HCT116 (cell line): ENCODE data around the gene ACSS1. TPM values are rescaled to one million over a fixed set of nuclear protein-coding genes. Genes with fewer than 3 reads are reported as not detected.

Source experiments
- ATAC-seq: fragments of 200-7000 bp; cut with Tn5 transposase; 2 replicates; pipeline ENCODE4 v1.9.1; 2020; ENCODE audit warnings: mild to moderate bottlenecking, moderate library complexity
- BruUV-seq: library from RNA; stranded (reverse); fragments of 400-500 nt; replicated peaks from 2 replicates; lab custom pipeline; 2021; lab: Mats Ljungman, UMichigan
- CTCF ChIA-PET: fragments of 300-600 bp; sonication (Branson Sonifier 250); formaldehyde crosslinking; loops from one replicate; lab custom pipeline; 2021; ENCODE audit warnings: antibody characterized with exemption; lab: Charles Lee
- POLR2A ChIA-PET: fragments of 300-600, 350-600 bp; sonication (Branson Sonifier 250); formaldehyde crosslinking; loops from one replicate; lab custom pipeline; 2021; ENCODE audit warnings: antibody characterized with exemption; lab: Charles Lee
- RAD21 ChIA-PET, 2 experiments: fragments of 300-600 bp; sonication (Branson Sonifier 250); formaldehyde crosslinking; loops; one replicate each; lab custom pipeline; 2023; ENCODE audit warnings: low total read pairs in 2 of 2; ENCODE audit not compliant: uncharacterized antibody in 2 of 2, unreplicated experiment in 2 of 2, low non-redundant PET in 1 of 2; lab: Charles Lee
- DNase-seq: peaks from one replicate; pipeline ENCODE4 v3.0.0-alpha.2; 2010; ENCODE audit warnings: low read depth, low spot score
- H2AFZ ChIP-seq: fragments of 200-600 bp; shearing (Covaris generic), sonication (generic); 2 replicates; pipeline ENCODE4 v1.6.1; 2017; ENCODE audit warnings: low read depth, mixed run types, mixed read lengths, antibody characterized with exemption, low read length; ENCODE audit not compliant: poor library complexity, severe bottlenecking
- H3K27ac ChIP-seq: 2 replicates; pipeline ENCODE4 v1.5.1; 2012; ENCODE audit warnings: low read depth, low read length
- H3K27me3 ChIP-seq: fragments of 200-600 bp; sonication (generic); 2 replicates; pipeline ENCODE4 v1.6.1; 2016; ENCODE audit warnings: mixed run types, low read length, mixed read lengths; ENCODE audit not compliant: insufficient read depth
- H3K36me3 ChIP-seq, 2 experiments: fragments of 200-500 bp in 1 of 2; fragments of 200-600 bp in 1 of 2; sonication (Bioruptor generic) in 1 of 2; sonication (generic) in 1 of 2; 2 replicates each; pipeline versions ENCODE4 v1.5.1 to v1.6.1; 2014 to 2016; ENCODE audit warnings: low read length in 2 of 2, inconsistent platforms in 1 of 2, mixed read lengths in 1 of 2, mixed run types in 1 of 2; ENCODE audit not compliant: insufficient read depth in 2 of 2, control insufficient read depth in 1 of 2
- H3K4me1 ChIP-seq, 2 experiments: fragments of 200-600 bp in 1 of 2; sonication (generic) in 1 of 2; 2 replicates each; pipeline versions ENCODE4 v1.5.1 to v1.6.1; 2012 to 2017; ENCODE audit warnings: low read length in 2 of 2, inconsistent platforms in 1 of 2, mild to moderate bottlenecking in 1 of 2, mixed read lengths in 1 of 2, mixed run types in 1 of 2, moderate library complexity in 1 of 2; ENCODE audit not compliant: insufficient read depth in 2 of 2, control insufficient read depth in 1 of 2
- H3K4me2 ChIP-seq: fragments of 200-600 bp; sonication (generic); 2 replicates; pipeline ENCODE4 v1.6.1; 2017; ENCODE audit warnings: mixed run types, low read length, mixed read lengths
- H3K4me3 ChIP-seq, 2 experiments: fragments of 200-600 bp in 1 of 2; sonication (generic) in 1 of 2; replicated peaks in 1 of 2; 2 replicates each; pipeline ENCODE4 v1.5.1; 2011 to 2016; ENCODE audit warnings: low read length in 2 of 2, control low read depth in 1 of 2, low read depth in 1 of 2, mild to moderate bottlenecking in 1 of 2, mixed read lengths in 1 of 2, mixed run types in 1 of 2
- H3K79me2 ChIP-seq: fragments of 200-600 bp; sonication (generic); 2 replicates; pipeline ENCODE4 v1.6.1; 2017; ENCODE audit warnings: mild to moderate bottlenecking, mixed run types, low read length, moderate library complexity, mixed read lengths; ENCODE audit not compliant: insufficient read depth
- H3K9ac ChIP-seq: fragments of 200-600 bp; sonication (generic); 2 replicates; pipeline ENCODE4 v1.6.1; 2016; ENCODE audit warnings: low read length, mixed read lengths
- H3K9me2 ChIP-seq: fragments of 200-600 bp; sonication (generic), shearing (Covaris generic); 2 replicates; pipeline ENCODE4 v1.6.1; 2017; ENCODE audit warnings: mixed run types, mild to moderate bottlenecking, moderate library complexity; ENCODE audit not compliant: insufficient read depth
- H3K9me3 ChIP-seq, 2 experiments: fragments of 200-500 bp in 1 of 2; fragments of 200-600 bp in 1 of 2; sonication (Bioruptor generic) in 1 of 2; sonication (generic) in 1 of 2; 2 replicates each; pipeline ENCODE4 v1.6.1; 2014 to 2017; ENCODE audit warnings: low read length in 2 of 2, mixed read lengths in 2 of 2, inconsistent platforms in 1 of 2, low read depth in 1 of 2, mild to moderate bottlenecking in 1 of 2, mixed run types in 1 of 2, moderate library complexity in 1 of 2; ENCODE audit not compliant: control insufficient read depth in 1 of 2, insufficient read depth in 1 of 2
- H4K20me1 ChIP-seq: fragments of 200-600 bp; sonication (generic), shearing (Covaris generic); 2 replicates; pipeline ENCODE4 v1.6.1; 2017; ENCODE audit warnings: mixed run types, mild to moderate bottlenecking, moderate library complexity; ENCODE audit not compliant: insufficient read depth
- CBX3 ChIP-seq: IDR thresholded peaks from 2 replicates; pipeline ENCODE4 v1.6.1; 2012; ENCODE audit warnings: low read depth
- ELF1 ChIP-seq: IDR thresholded peaks from 2 replicates; pipeline ENCODE4 v1.6.1; 2012; ENCODE audit warnings: low read depth, borderline replicate concordance
- EZH2phosphoT487 ChIP-seq: fragments of 200-600 bp; IDR thresholded peaks from 2 replicates; pipeline ENCODE4 v1.6.1; 2018; ENCODE audit warnings: antibody characterized with exemption, borderline replicate concordance
- JUND ChIP-seq: IDR thresholded peaks from 2 replicates; pipeline ENCODE4 v1.6.1; 2012
- POLR2A ChIP-seq: IDR thresholded peaks from 2 replicates; pipeline ENCODE4 v1.7.0; 2011; ENCODE audit warnings: borderline replicate concordance; ENCODE audit not compliant: insufficient read depth, insufficient read length; ENCODE audit errors: extremely low read depth
- POLR2AphosphoS5 ChIP-seq: IDR thresholded peaks from 2 replicates; pipeline ENCODE4 v1.6.1; 2011; ENCODE audit warnings: mild to moderate bottlenecking, low read depth, low read length, moderate library complexity
- RAD21 ChIP-seq: IDR thresholded peaks from 2 replicates; pipeline ENCODE4 v1.6.1; 2012; ENCODE audit warnings: low read depth, mild to moderate bottlenecking
- SIN3A ChIP-seq: IDR thresholded peaks from 2 replicates; pipeline ENCODE4 v1.6.1; 2012; ENCODE audit warnings: low read depth
- SRF ChIP-seq: IDR thresholded peaks from 2 replicates; pipeline ENCODE4 v1.6.1; 2012; ENCODE audit warnings: low read depth
- TCF7L2 ChIP-seq: IDR thresholded peaks from 2 replicates; pipeline ENCODE4 v1.7.0; 2011; ENCODE audit warnings: borderline replicate concordance, inconsistent platforms; ENCODE audit not compliant: insufficient read depth, insufficient read length; ENCODE audit errors: extremely low read depth
- ZFX ChIP-seq: fragments of 450-650 bp; IDR thresholded peaks from 2 replicates; pipeline ENCODE4 v1.6.1; 2017
- ZNF274 ChIP-seq: fragments of 200-500 bp; sonication (Bioruptor generic); IDR thresholded peaks from 2 replicates; pipeline ENCODE4 v1.6.1; 2014; ENCODE audit warnings: mild to moderate bottlenecking, low read depth, low read length, inconsistent platforms
- intact Hi-C: fragments of 100-400 bp; cut with micrococcal nuclease; formaldehyde crosslinking; loops from 2 replicates; pipeline ENCODE4 v1.10.0; 2022
- total RNA-seq: library from RNA; stranded (reverse); gene quantifications from one replicate; pipeline ENCODE4 v1.2.1, GENCODE V29; 2021; ENCODE audit not compliant: unreplicated experiment
- TF ChIP-seq, protein P1 (sequence below): IDR thresholded peaks from 2 replicates; pipeline ENCODE4 v1.6.1; 2012; ENCODE audit warnings: low read depth
- TF ChIP-seq, protein P2 (sequence below): IDR thresholded peaks from 2 replicates; pipeline ENCODE4 v1.6.1; 2011; ENCODE audit warnings: mild to moderate bottlenecking, low read length, moderate library complexity; ENCODE audit not compliant: insufficient replicate concordance; ENCODE audit errors: extremely low read depth
- TF ChIP-seq, protein P3 (sequence below): IDR thresholded peaks from 2 replicates; pipeline ENCODE4 v1.6.1; 2012

The ACSS1 gene
- total RNA-seq, 1 experiment from 2014 or later, result 0.27 TPM

DNA sequence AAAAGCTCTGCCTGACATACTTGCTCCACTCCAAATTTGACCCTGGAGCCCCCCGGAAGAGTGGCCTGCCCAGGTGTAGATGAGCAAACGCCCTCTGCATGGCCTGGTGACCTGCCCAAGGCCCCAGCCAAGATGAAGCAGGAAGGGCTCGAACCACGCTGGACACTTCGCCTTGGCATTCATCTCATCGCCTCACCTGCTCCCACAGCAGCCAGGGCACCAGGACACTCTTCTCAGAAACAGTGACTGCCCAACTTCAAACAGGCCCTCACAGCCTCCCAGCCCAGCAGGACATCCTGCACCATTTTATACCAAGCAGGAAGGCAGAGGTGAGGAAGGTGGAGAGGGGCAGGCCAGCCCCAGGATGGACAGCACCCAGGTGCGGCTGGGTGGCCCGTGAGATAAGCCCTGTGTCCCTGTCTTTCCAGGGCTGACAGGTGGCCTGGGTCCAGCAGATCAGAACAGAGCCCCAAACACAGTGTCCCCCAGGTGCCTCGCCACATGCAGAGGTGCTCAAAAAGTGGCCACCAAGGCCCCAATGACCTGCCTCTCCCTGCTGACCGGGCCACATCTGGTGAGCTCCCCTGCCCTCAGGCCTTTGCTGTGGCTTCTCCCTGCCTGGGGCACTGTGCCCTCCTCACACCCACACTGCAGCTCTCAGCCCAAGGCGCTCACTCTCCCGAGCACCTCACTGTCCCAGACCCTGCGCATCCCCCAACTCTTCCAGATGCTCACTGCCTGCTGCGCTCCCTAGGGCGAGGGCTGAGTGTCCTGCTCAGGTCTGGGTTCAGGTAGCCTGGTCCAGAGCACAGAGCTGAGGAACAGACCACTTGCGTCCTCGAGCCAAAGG, 7.2 kb downstream of the ACSS1 start:
- BruUV-seq, result no TSS peak
- Histone ChIP-seq H3K9me3 (no peaks in the 10 kb centered on the region), H3K27ac (no peak overlapping the region), H4K20me1 (no peaks in the 10 kb centered on the region), H3K4me3 (no peak overlapping the region), H3K4me2 (no peak overlapping the region), H3K4me1 (no peaks in the 10 kb centered on the region), H3K79me2 (no peaks in the 10 kb centered on the region), H2AFZ (no peak overlapping the region), H3K9me2 (no peaks in the 10 kb centered on the region), H3K9ac (no peak overlapping the region), H3K36me3 (no peaks in the 10 kb centered on the region; a peak in 1 of 4 replicates), H3K27me3 (peaks cover 3% of the 10 kb centered on the region)
- ChIA-PET RAD21 (no interaction called here), POLR2A (no interaction called here), CTCF (no interaction called here)
- ATAC-seq (no peak), DNase-seq (no peak)
- TF ChIP-seq, protein P1, sequence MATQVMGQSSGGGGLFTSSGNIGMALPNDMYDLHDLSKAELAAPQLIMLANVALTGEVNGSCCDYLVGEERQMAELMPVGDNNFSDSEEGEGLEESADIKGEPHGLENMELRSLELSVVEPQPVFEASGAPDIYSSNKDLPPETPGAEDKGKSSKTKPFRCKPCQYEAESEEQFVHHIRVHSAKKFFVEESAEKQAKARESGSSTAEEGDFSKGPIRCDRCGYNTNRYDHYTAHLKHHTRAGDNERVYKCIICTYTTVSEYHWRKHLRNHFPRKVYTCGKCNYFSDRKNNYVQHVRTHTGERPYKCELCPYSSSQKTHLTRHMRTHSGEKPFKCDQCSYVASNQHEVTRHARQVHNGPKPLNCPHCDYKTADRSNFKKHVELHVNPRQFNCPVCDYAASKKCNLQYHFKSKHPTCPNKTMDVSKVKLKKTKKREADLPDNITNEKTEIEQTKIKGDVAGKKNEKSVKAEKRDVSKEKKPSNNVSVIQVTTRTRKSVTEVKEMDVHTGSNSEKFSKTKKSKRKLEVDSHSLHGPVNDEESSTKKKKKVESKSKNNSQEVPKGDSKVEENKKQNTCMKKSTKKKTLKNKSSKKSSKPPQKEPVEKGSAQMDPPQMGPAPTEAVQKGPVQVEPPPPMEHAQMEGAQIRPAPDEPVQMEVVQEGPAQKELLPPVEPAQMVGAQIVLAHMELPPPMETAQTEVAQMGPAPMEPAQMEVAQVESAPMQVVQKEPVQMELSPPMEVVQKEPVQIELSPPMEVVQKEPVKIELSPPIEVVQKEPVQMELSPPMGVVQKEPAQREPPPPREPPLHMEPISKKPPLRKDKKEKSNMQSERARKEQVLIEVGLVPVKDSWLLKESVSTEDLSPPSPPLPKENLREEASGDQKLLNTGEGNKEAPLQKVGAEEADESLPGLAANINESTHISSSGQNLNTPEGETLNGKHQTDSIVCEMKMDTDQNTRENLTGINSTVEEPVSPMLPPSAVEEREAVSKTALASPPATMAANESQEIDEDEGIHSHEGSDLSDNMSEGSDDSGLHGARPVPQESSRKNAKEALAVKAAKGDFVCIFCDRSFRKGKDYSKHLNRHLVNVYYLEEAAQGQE, result no peak
- intact Hi-C loops, result no loop called here

DNA sequence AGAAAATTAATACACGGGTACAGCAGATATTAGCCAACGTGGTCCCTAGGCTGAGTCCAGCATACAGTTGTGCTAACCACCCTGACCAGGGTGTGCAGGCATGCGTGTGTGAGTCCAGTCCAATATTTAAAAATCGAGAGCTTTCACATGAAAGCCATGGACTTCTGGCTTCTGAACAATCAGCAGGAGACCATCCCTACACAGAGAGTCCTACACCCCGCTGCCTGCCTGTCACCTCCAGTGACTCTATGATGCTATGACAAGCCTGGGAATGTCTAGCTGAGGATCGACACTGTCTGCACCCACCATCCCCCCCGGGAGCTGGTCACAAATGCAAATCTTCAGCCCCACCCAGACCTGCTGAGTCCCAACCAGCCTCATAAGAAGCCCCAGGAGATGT, 7.9 kb downstream of the ACSS1 start:
- Histone ChIP-seq H3K4me3 (no peak overlapping the region), H3K9ac (no peak overlapping the region), H3K4me2 (no peak overlapping the region), H3K27ac (no peak overlapping the region), H4K20me1 (no peaks in the 10 kb centered on the region), H3K9me3 (no peaks in the 10 kb centered on the region), H3K79me2 (no peaks in the 10 kb centered on the region), H2AFZ (no peak overlapping the region), H3K36me3 (no peaks in the 10 kb centered on the region; a peak in 1 of 4 replicates), H3K27me3 (peaks cover 2% of the 10 kb centered on the region; the same call in 1 of the 2 replicates), H3K4me1 (no peaks in the 10 kb centered on the region), H3K9me2 (no peaks in the 10 kb centered on the region)
- DNase-seq, result no peak
- ChIA-PET CTCF (no interaction called here), POLR2A (no interaction called here), RAD21 (no interaction called here)
- intact Hi-C loops, result no loop called here
- no TSS peak for BruUV-seq
- ATAC-seq, result no peak
- TF ChIP-seq POLR2A (no peak), EZH2phosphoT487 (no peak), ELF1 (no peak), JUND (no peak), SRF (no peak), ZNF274 (no peak), CBX3 (no peak), SIN3A (no peak), TCF7L2 (no peak), POLR2AphosphoS5 (no peak), ZFX (no peak), RAD21 (no peak)
- TF ChIP-seq, protein P2, sequence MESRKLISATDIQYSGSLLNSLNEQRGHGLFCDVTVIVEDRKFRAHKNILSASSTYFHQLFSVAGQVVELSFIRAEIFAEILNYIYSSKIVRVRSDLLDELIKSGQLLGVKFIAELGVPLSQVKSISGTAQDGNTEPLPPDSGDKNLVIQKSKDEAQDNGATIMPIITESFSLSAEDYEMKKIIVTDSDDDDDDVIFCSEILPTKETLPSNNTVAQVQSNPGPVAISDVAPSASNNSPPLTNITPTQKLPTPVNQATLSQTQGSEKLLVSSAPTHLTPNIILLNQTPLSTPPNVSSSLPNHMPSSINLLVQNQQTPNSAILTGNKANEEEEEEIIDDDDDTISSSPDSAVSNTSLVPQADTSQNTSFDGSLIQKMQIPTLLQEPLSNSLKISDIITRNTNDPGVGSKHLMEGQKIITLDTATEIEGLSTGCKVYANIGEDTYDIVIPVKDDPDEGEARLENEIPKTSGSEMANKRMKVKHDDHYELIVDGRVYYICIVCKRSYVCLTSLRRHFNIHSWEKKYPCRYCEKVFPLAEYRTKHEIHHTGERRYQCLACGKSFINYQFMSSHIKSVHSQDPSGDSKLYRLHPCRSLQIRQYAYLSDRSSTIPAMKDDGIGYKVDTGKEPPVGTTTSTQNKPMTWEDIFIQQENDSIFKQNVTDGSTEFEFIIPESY, result no peak
- TF ChIP-seq, protein P3, sequence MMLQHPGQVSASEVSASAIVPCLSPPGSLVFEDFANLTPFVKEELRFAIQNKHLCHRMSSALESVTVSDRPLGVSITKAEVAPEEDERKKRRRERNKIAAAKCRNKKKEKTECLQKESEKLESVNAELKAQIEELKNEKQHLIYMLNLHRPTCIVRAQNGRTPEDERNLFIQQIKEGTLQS, result no peak
